Suprapubic skin (tissue), 4 donors: ENCODE measurements around the gene ACAD9.

Experiments
- EP300 ChIP-seq: sonication (generic); formaldehyde crosslinking; IDR thresholded peaks from one replicate; pipeline ENCODE4 v1.6.1; 2017; ENCODE audit warnings: antibody characterized with exemption
- POLR2A ChIP-seq, 2 donors: fragments of 450-650 bp; IDR thresholded peaks; one replicate each; pipeline ENCODE4 v1.6.1; 2017; ENCODE audit warnings: antibody characterized with exemption in 2 of 2, mild to moderate bottlenecking in 2 of 2, moderate library complexity in 2 of 2
- POLR2AphosphoS5 ChIP-seq, 3 donors: sonication (generic); formaldehyde crosslinking; IDR thresholded peaks; one replicate each; pipeline ENCODE4 v1.6.1; 2017; ENCODE audit warnings: antibody characterized with exemption in 3 of 3
- TF ChIP-seq, protein P1 (sequence below), 2 donors: fragments of 200-600 bp in 1 of 2; fragments of 450-650 bp in 1 of 2; sonication (generic) in 1 of 2; IDR thresholded peaks; one replicate each; pipeline ENCODE4 v1.5.1; 2016 to 2019; ENCODE audit warnings: antibody characterized with exemption in 2 of 2, mild to moderate bottlenecking in 1 of 2, moderate library complexity in 1 of 2

DNA sequence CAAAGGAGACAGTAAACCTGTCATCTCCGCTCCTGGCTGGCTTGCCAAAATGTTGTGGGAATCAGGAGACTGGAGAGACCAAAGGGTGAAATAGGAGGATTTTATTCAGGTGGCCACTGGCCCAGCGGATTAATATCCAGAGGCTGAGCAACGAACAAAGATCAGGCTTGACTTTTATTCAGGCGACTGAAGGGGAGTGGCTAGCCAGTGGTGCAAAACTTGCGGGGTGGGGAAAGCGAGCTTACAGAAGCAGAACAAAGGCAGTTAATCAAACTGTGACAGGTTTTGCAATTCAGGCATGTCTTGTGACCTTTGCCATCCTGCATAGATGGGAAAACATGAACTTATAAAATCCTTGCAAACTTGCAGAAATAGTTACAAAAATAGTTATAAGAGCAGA is 19.8 kb upstream of the ACAD9 start:
- TF ChIP-seq, protein P1, sequence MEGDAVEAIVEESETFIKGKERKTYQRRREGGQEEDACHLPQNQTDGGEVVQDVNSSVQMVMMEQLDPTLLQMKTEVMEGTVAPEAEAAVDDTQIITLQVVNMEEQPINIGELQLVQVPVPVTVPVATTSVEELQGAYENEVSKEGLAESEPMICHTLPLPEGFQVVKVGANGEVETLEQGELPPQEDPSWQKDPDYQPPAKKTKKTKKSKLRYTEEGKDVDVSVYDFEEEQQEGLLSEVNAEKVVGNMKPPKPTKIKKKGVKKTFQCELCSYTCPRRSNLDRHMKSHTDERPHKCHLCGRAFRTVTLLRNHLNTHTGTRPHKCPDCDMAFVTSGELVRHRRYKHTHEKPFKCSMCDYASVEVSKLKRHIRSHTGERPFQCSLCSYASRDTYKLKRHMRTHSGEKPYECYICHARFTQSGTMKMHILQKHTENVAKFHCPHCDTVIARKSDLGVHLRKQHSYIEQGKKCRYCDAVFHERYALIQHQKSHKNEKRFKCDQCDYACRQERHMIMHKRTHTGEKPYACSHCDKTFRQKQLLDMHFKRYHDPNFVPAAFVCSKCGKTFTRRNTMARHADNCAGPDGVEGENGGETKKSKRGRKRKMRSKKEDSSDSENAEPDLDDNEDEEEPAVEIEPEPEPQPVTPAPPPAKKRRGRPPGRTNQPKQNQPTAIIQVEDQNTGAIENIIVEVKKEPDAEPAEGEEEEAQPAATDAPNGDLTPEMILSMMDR (IDR thresholded peaks at IDR 0.05): no peak
- no peak for TF ChIP-seq POLR2A (IDR thresholded peaks at IDR 0.05)
- no peak for TF ChIP-seq EP300
- TF ChIP-seq POLR2AphosphoS5 (IDR thresholded peaks at IDR 0.05): no peak
